GM21786 (cell line): ENCODE measurements around the gene G6PC3.
"Not testable (repeated sequence)": the region's sequence is repeated elsewhere in the genome, so short reads cannot be mapped to it uniquely, and the experiment has no call there.

ENCODE experiments used
- ATAC-seq: cut with Tn5 transposase; IDR thresholded peaks from one replicate; pipeline ENCODE4 v1.9.1; 2021; ENCODE audit not compliant: unreplicated experiment

Gene G6PC3

GRCh38 chr17:44105941-44106340 lies 35.4 kb downstream of the G6PC3 start:
- ATAC-seq: no peak

DNA sequence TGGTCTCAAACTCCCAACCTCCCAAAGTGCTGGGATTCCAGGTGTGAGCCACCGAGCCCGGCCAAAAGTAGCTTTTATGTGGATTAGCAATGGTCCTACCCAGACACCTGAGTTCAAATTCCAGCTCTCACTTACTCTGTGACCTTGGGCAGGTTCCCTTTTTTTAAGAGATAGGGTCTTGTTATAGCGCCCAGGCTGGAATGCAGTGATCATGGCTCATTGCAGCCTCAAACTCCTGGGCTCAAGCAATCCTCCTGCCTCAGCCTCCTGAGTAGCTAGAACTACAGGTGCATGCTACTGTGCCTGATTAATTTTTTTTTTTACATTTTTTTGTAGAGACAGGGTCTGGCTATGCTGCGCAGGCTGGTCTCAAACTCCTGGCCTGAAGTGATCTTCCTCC lies 36.3 kb downstream of the G6PC3 start:
- ATAC-seq: no peak

DNA sequence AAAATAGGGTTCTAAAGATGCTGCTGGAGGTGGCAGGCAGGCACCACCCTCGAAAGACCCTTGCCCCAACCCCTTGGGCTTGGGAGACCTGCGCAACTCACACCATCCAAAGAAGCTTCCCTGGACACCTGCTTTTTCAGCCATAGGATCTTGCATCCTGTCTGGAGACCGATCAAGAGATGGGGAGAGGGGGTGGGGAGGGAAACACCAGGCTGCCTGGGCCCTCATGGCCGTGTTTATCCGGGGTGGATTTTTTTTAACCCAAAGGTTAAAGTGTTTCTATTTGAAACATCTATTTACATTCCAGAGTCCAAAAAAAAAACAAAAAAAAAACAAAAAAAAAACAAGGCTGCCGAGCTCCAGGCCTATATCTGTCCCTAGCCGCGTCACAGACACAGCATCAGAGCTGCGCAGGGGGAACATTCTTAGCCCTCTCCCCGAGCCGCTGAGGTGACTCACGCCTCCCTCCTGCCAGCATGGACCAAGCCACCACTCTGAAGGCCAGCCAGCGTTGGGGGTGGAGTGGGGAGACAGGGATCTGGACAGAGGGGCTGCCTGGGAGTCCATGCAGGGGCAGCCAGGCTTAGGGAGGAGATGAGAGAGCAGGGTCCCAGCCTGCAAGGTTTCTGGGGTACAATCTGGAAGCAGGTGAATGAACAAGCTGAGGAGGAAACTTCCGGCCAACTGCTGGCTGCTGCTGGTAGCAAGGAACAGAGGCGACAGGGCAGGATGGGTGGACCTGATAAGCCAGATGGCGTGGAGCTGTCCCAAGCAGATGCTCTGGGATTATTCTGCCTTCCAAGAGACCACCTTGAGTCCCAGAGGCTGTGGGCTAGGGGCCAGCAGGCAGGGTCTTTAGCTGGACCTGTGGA lies 38.1 kb downstream of the G6PC3 start:
- no peak for ATAC-seq

GRCh38 chr17:44109312-44109630 lies 38.7 kb downstream of the G6PC3 start:
- no peak for ATAC-seq

- no peak for ATAC-seq
Measured at GRCh38 chr17:44110011-44110686, 39.6 kb downstream of the G6PC3 start.

DNA sequence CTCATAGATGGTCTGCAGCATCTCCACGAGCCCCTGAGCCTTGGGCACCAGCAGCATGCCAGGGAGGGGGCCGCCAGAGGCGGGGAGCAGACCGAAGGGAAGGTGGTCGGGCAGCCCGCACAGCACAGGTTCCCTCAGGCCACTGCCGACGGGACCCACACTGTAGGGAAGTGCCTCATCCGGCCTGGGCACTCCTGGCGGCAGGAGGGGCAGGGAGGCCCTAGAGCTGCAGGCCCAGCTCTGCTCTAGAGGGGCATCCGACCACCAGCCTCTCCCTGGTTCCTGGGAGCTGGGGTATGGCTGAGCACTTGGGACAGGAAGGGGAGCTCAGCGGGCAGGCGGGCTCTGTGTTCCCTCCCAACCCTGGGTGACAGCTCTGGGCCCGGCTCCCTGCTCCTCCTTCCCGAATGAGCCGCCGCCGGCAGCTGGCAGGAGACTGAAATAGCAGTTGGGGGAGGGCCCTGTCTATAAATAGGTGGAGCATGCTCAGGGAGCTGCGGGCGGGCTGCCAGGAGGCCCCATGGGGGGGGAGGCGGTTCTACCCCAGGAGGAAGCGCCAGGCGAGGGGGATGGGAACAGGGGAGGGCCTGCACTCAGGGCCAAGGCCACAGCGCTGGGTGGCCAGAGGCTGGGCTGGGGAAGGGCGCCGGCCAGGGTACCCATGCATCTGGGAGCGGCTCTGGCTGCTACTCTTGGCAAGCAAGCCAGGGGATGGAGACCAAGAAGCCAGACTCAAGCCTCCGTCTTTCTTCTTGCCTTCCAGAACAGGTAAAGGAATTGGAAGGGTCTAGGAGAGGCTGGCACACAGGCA lies 40.5 kb downstream of the G6PC3 start:
- peak; percentile 76 for ATAC-seq

- no peak for ATAC-seq
Measured at GRCh38 chr17:44111777-44112176, 41.2 kb downstream of the G6PC3 start.

GRCh38 chr17:44112284-44113280 lies 42.0 kb downstream of the G6PC3 start:
- no peak for ATAC-seq

DNA sequence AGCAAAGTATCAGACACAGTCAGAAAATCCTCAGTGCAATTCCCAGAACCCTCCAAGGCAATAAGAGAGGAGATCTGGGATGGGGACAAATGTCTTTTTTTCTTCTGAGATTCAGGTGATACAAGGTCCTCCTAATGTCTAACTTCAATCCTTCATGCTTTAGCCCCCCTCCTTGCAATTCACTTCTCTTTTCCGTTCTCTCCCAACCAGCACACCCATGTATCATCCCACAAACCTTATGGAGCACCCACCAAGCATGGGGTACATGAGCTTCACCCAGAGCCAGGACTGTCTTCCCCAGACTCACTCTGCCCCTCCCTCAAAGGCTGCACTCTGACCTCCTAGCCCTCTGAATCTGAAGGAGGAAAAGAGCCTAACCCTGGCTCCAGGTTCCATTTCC lies 42.8 kb downstream of the G6PC3 start:
- ATAC-seq: no peak

GRCh38 chr17:44113868-44114840 lies 43.6 kb downstream of the G6PC3 start:
- ATAC-seq: no peak

DNA sequence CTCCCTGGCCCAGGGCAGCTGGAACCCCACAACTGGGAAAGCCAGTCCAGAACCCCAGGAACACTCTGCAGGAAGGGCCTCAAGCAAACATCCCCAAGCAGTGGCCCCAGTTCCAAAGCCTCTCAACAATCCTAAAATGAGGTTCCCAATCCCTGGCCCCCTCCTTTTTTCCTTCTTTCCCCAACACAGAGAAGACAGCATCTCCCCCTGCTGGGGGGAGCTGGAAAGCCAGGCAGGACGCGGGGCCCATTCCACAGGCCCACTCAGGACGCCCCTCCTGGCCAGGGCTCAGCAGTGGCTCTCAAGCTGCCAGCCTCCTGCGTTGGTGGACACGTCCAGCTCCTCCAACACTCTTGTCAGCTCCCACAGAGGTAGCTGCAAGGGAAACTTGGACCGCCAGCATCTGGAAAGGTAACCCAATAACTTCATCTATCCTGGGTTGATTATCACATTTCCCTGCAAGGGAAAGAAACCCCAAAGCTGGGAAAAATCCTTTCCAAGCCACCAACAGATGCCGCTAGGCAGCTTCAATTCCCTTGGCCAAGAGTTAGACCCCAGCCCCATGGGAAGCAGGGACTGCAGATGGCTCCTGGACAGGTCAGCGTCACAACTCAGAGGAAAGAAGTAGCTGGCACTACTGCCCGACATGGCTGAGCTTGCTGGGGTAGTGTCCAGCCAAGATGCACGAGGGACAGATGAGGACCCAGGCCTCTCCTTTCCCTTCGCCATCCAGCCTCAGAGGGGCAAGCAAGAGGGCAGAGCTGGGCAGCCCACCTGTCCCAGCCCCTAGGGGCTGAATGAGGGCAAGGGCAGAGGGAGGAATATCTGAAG lies 45.3 kb downstream of the G6PC3 start:
- ATAC-seq: no peak

DNA sequence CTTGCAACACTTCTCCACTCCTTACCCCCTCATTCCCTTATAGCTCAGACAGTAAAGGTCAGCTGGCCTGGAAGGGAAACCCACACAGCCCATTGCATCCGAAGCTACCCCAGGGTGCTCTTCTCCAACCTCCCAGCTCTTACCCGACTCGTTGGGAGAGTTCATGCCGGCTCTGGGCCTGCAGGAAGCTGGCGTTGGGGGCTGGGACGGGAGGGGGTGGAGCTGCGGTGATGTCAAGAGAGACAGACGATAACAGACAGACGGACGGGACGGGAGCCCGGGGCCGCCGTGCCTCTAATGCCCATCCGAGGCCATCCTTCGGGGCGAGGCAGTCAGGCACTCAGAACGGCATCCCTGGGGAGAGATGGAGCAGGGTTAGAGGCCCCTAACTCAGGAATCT lies 46.8 kb downstream of the G6PC3 start:
- ATAC-seq: no peak

- no peak for ATAC-seq
Measured at GRCh38 chr17:44118427-44119050, 48.0 kb downstream of the G6PC3 start.

DNA sequence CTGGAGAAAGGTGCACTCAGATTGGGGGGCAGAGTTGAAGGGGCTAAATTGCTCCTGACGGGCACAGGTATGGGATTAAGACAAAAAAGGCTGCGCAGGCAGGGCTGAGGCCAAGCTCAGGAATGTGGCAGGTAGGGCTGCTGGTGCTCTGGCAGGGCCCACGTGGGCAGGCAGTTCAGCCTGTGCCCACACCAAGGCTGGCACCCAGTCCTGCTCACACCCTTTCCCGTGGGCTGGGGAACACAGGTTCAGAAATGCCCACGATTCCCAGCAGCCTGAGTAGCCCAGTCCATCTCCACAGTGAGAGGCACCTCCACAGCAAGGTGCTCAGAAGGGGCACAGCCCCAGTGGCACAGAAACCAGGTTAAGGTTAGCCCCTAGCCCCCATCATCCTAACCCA lies 48.5 kb downstream of the G6PC3 start:
- ATAC-seq: no peak

- ATAC-seq: no peak
Measured at GRCh38 chr17:44119798-44120197, 49.3 kb downstream of the G6PC3 start.

DNA sequence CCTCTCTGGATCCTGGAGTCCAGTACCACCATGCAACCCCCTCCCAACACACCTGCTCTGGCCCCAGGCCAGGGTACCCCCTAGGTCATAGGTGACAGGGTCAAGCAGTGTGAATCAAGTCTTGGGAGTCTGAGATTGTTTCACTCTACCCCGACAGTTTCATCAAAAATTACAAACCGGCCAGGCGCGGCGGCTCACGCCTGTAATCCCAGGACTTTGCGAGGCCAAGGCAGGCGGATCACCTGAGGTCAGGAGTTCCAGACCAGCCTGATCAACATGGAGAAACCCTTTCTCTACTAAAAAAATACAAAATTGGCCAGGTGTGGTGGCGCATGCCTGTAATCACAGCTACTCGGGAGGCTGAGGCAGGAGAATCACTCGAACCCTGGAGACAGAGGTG lies 49.7 kb downstream of the G6PC3 start:
- ATAC-seq: not testable (repeated sequence)

DNA sequence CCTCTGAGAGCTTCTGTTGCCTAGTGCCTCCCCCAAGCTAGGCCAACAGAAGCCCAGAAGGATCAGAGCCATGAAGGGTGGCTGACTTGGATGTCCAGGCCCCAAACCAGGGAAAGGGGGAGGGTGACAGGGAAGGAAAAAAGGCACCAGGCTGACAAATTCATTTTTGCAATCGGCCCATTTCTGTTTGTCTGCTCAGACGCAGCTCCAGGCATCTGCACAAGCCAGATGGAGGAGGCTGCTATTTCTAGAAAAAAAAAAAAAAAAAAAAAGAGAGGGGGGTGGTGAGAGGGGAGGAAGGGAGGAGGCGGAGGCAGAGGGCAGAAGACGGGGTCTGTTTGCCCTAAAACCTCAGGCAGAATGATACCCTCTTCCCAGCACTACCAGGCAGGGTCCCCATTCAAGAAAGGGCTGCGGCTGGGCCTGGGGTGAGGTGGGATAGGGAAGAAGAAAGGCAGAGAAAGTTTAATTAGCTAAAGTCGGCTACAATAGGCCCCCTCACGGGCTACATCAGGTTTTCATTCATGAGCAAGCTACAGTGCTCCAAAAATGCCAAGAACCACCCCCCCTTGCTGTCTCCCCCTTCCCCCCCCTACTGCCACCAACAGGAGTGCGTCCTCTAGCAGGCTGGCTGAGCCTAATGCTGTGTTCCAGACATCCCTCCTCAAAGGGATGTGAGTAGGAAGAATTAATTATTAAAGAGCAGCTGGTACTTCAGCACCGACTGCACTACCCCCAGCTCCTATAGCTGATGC lies 50.5 kb downstream of the G6PC3 start:
- no peak for ATAC-seq
